Right ventricle myocardium superior (tissue), 1 donor: ENCODE data around the gene ZDHHC14. TPM values are rescaled to one million over a fixed set of nuclear protein-coding genes. Genes with fewer than 3 reads are reported as not detected.

Experiments used
- ATAC-seq: fragments of 200-7000 bp; cut with Tn5 transposase; one replicate; pipeline ENCODE4 v1.9.1; 2020; ENCODE audit warnings: mild to moderate bottlenecking; ENCODE audit not compliant: poor library complexity
- DNase-seq: peaks from one replicate; pipeline ENCODE4 v3.0.0-alpha.2; 2020
- intact Hi-C: fragments of 100-400 bp; cut with DNase I; formaldehyde crosslinking; loops from one replicate; pipeline ENCODE4 v1.11.2; 2022
- total RNA-seq: library from RNA; stranded (reverse); fragmentation: NEBNext Ultra II Directional; extraction: Animal tissue kit (Norgen Biotek cat#: 25700); gene quantifications from one replicate; pipeline ENCODE4 v1.2.1, GENCODE V29; 2021
- donor health status: DM: no; HTN: yes; CAD: no; lungs with severe emphysema.

Gene ZDHHC14
- total RNA-seq, 1 donor from 2014 or later, result 9.4 TPM

GRCh38 chr6:157631838-157632614, 251.0 kb downstream of the ZDHHC14 start:
- no peak for DNase-seq
- no peak for ATAC-seq
- intact Hi-C loops, result no loop called here

DNA sequence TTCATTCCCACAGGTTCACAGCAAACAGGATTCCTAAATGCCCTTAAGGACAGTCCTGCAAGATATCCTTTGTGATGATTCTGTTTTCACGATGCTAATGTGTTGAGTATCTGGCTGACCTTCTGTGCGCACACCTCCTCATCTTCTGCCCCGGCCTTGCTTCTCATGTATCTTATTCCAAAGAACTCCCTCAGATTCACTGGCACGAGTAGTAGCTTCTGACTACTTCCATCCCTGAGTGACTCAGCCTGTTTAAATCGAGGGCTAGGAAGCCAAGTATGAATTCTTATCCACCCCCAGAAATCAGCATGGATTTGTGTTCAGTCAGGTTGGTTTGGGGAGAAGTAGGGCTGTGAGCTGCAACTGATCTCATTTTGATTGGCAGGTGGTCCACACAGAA, 251.8 kb downstream of the ZDHHC14 start:
- intact Hi-C loops, result no loop called here
- ATAC-seq (no peak), DNase-seq (no peak)

- DNase-seq (no peak), ATAC-seq (no peak)
- intact Hi-C loops, result no loop called here
These were observed 253.6 kb downstream of the ZDHHC14 start for GRCh38 chr6:157634546-157634945.

DNA sequence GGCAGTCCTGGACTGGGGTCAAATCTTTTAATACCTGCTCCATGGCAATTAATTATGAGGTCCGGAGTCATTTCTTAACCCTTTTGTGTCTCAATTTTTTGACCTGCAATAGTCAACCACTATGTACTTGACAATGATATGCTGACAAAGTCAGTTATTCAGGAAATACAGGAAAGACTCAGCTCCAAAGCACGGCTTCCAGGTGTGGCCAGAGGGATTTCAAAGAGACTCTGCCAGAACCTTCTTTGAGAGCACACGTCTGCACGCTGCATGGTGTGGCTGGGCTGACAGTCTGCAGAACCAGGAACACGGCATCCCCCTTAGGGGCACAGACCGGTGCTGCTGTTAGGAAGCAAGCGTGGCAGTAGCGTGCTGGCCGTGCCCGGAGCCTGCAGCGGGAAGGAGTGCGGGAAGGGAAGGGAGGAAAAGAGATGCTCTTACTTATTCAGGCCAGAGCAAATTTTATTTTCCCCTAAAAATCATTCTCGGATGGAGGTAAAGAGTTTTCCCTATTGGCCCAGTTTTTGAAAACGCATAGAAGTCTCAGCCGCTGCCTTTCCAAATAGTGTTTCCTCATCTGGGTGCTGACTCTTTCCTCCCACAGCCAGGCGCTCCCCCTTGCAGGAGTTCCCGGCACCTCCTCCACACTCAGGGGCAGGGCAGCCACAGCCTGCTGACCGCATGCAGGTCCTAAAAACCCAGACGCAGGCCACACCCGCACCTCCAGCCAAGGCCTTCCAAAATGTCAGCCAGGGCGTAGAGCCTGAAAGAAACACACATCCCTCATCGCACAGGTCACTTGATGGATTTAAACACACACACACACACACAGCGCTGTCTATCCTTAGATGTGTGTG, 254.6 kb downstream of the ZDHHC14 start:
- intact Hi-C loops, result no loop called here
- DNase-seq (no peak), ATAC-seq (no peak)

DNA sequence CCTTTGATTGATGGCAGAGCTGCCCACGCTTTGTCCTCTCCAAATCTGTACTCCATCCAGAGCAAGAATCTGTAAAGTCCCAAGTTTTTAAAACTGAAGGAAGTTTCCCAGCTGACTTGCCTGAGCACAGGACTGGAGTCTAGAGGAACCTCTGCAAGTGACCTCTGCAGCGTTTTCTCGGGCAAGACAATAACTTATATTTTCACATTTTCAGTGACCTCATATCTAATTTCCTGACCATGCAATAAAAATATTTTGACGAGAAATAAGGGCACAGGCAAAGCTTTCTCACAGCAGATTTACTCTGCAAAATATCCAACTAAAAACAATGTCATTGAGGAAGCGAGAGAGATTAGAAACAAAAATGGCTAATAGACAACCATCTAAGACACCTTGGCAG, 256.5 kb downstream of the ZDHHC14 start:
- DNase-seq (no peak), ATAC-seq (no peak)
- intact Hi-C loops, result no loop called here

- DNase-seq (no peak), ATAC-seq (no peak)
- intact Hi-C loops, result no loop called here
These were observed 257.1 kb downstream of the ZDHHC14 start for GRCh38 chr6:157637941-157638662.

DNA sequence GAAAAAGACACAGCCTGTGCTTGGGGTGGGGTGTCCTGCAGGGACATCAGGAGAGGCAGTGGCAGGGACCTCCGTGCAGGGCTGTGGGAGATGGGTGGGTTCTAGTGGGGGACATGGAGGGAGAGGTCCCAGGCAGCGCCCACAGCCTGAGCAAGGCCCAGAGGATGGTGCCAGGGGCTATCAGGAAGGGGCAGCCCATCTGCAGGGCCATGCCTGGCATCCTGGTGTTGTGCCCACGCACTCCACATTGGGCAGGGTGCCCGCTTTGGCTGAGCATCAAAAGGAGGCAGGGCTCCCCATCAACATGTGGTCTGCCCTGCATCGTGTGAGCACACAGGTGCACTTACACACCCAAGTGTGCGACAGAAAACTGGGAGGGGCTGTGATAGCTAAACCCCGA, 257.8 kb downstream of the ZDHHC14 start:
- ATAC-seq (no peak), DNase-seq (no peak)
- intact Hi-C loops, result no loop called here

- intact Hi-C loops, result no loop called here
- ATAC-seq (no peak), DNase-seq (no peak)
These were observed 259.9 kb downstream of the ZDHHC14 start for GRCh38 chr6:157640746-157641451.

DNA sequence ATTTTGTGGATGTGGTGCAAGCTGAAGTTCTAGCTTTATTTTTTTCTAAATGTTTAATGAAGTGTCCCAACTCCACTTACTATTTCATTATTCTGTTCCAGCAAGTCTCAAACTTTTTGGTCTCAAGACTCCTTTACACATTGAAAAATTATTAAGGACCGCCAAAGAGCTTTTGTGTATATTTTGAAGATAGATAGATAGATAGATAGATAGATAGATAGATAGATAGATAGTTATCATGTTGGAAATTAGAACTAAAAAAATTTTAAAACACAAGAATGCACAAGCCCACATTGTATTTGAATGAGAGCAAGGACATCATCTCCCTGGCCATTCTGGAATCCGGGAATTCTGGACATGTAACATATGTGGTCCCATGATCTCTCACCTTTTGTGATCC, 260.8 kb downstream of the ZDHHC14 start:
- no peak for DNase-seq
- no peak for ATAC-seq
- intact Hi-C loops, result no loop called here

- DNase-seq (no peak), ATAC-seq (no peak)
- intact Hi-C loops, result no loop called here
These were observed 261.7 kb downstream of the ZDHHC14 start for GRCh38 chr6:157642736-157643135.

DNA sequence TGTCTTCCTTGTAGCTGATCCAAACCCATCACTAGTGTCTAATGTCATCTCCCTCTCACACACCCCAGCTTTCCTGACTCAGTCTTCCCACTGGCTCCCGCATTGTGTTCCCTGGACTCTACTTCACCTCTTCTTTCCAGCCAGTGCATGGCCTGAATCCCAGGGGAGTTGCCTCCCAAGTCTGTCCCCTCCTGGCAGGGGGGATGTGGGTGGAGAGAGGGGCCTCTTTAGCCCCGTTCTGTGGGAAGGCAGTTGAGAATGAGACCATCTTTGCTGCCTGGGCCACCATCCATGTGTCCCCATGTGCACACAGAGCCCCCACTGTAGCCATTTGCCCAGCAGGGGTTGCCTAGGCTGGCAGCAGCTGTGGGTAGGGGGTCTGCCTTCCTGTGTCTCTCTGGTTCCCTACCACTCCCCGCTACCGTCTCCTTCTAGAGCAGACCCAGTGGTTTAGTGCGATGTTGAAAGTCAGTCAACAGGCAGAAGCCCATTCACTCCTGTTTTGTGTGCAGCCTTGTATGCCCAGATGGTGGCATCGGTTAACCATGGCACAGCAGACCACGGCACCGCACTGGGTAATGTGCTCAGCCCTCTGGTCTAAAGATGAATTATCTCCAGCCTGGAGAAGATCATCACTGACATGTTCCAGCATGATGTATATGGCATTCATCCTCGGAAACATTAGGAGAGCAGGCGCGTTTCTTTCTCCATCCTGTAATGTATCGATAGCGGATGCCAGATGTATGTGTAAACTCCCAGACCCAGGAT, 263.2 kb downstream of the ZDHHC14 start:
- intact Hi-C loops, result no loop called here
- no peak for ATAC-seq
- DNase-seq, result no peak

DNA sequence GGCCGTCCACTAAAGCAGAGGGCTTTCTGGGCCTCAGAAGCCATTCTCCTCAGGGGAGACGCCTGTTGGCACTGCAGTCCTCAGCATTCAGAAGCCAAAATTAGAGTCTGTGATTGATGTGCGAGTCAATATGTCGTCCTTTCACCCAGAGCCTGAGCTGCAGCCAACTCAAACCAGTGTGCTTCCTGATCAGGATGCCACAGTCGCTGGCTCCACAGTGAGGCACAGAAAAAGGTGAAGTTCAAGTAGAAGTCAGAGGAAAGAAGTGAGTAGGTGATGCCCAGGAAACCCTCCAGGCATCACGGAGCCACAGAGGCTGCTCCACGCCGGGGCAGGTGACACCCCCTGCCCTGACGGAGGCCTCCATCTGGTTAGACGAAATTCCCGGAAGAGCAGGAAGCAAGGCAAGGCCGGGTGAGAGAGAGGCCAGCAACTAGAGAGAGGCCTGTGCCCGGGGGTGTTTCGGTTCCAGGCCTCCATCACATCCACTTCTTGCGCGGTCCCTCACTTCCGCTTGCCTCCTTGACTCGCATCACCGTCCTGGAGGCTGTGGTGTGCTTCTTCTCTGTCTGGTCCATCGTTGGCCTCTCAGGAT, 264.3 kb downstream of the ZDHHC14 start:
- no peak for ATAC-seq
- no peak for DNase-seq
- intact Hi-C loops, result no loop called here

DNA sequence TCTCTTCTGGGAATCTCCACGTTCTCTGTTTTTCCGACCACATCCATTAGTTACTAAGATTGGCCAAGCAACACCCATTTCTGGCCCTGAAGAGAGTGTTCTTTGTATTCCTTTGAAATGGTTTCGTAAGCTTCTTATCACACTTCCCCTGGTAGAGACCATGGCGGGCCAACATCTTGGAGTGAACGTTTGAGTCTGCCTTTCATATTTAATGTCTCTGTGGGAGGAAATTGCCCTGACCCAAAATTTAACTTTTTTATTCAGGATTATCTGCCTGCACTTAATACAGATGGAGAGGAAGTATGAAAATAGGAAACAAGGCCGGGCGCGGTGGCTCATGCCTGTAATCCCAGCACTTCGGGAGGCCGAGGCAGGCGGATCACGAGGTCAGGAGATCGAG, 265.0 kb downstream of the ZDHHC14 start:
- intact Hi-C loops, result no loop called here
- no peak for DNase-seq
- ATAC-seq, result no peak

DNA sequence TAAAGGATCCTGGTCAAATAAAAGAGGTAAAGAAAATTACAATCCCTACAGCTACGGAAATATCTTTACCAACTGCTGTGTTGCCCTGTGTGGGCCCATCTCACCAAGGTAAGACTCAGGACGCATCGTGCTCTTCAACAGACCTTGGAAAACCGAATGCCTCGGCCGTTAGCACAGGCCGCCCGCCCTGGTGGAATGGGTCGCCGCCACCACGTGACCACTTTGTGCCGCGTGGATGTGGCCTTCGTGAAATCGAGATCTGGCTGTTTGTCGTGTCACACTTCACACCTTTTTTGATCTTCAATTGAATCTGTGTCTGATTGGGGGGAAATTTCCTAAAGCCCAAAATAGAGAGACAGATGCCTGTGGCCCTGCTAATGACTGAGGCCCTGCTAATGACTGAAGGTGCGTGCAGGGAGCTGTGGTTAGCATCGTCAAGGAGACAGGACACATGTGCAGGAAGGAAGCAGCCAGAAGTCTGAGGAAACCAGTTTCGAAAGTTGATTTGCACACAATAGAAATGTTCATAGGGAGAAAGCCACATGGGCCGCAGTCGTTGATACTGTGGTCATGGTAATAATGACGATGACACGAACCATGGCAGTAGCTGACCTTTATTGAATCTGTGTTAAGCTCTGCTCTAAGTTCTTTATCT, 266.4 kb downstream of the ZDHHC14 start:
- ATAC-seq (no peak), DNase-seq (no peak)

GRCh38 chr6:157648561-157648960, 267.6 kb downstream of the ZDHHC14 start:
- no peak for DNase-seq
- intact Hi-C loops, result no loop called here
- ATAC-seq, result no peak

More for the DNA sequence above, 266.4 kb downstream of the ZDHHC14 start:
- intact Hi-C loops, result no loop called here

GRCh38 chr6:157649311-157650260, 268.6 kb downstream of the ZDHHC14 start:
- intact Hi-C loops, result no loop called here
- no peak for DNase-seq
- peak; percentile 50 for ATAC-seq
